Endothelial cell of umbilical vein (primary cell): Measurements from ENCODE around the gene FSIP1. TPM values are rescaled to one million over a fixed set of nuclear protein-coding genes. Genes with fewer than 3 reads are reported as not detected.
A peak's percentile ranks its signal among the peaks of the same experiment; 100 is the strongest.

Experiments
- BruUV-seq: library from RNA; stranded (reverse); fragments of 400-500 nt; replicated peaks from 2 replicates; lab custom pipeline; 2021; lab: Mats Ljungman, UMichigan
- CTCF ChIA-PET: fragments of 300-600, 350-600 bp; sonication (Branson Sonifier 250); formaldehyde crosslinking; loops from one replicate; lab custom pipeline; 2021; ENCODE audit warnings: antibody characterized with exemption, inconsistent platforms; lab: Charles Lee
- POLR2A ChIA-PET: fragments of 300-600, 350-600 bp; sonication (Branson Sonifier 250); formaldehyde crosslinking; loops from one replicate; lab custom pipeline; 2021; ENCODE audit warnings: antibody characterized with exemption, inconsistent platforms; lab: Charles Lee
- DNase-seq: peaks from one replicate; pipeline ENCODE4 v3.0.0-alpha.2; 2011; ENCODE audit warnings: low read depth, low spot score
- FAIRE-seq: peaks from 2 replicates; lab custom pipeline; 2011; peaks lifted over from hg19 to GRCh38; lab: Jason Lieb, UNC
- H2AFZ ChIP-seq: 2 replicates; pipeline ENCODE4 v1.6.0; 2012; ENCODE audit warnings: low read depth, low read length, control low read depth, inconsistent platforms
- H3K27ac ChIP-seq: 2 replicates; pipeline ENCODE4 v1.5.1; 2011; ENCODE audit warnings: low read depth, mild to moderate bottlenecking, control low read depth, low read length, moderate library complexity; ENCODE audit not compliant: insufficient read depth
- H3K27me3 ChIP-seq, 2 experiments: 2 replicates each; pipeline versions ENCODE4 v1.6.0 to v1.6.1; 2011; ENCODE audit warnings: low read length in 2 of 2, mixed read lengths in 1 of 2; ENCODE audit not compliant: control insufficient read depth in 2 of 2, insufficient read depth in 2 of 2
- H3K36me3 ChIP-seq, 2 experiments: 2 replicates in 1 of 2; 3 replicates in 1 of 2; pipeline ENCODE4 v1.5.1; 2011; ENCODE audit warnings: low read length in 2 of 2, mild to moderate bottlenecking in 1 of 2, moderate library complexity in 1 of 2; ENCODE audit not compliant: control insufficient read depth in 2 of 2, insufficient read depth in 2 of 2; ENCODE audit errors: extremely low read depth in 1 of 2
- H3K4me1 ChIP-seq: 3 replicates; pipeline ENCODE4 v1.5.1; 2011; ENCODE audit warnings: mild to moderate bottlenecking, low read length; ENCODE audit not compliant: control insufficient read depth, insufficient read depth; ENCODE audit errors: extremely low read depth
- H3K4me2 ChIP-seq: 2 replicates; pipeline ENCODE4 v1.6.1; 2011; ENCODE audit warnings: low read length, control low read depth, mixed read lengths; ENCODE audit not compliant: insufficient read depth
- H3K4me3 ChIP-seq, 3 experiments: fragments of 200-600 bp in 1 of 3; sonication (generic), shearing (Covaris generic) in 1 of 3; replicated peaks in 1 of 3; 2 replicates each; pipeline ENCODE4 v1.5.1; 2011 to 2016; ENCODE audit warnings: control low read depth in 3 of 3, low read length in 3 of 3, mild to moderate bottlenecking in 2 of 3, inconsistent platforms in 1 of 3, low read depth in 1 of 3, moderate library complexity in 1 of 3; ENCODE audit not compliant: insufficient read depth in 1 of 3
- H3K79me2 ChIP-seq: 2 replicates; pipeline ENCODE4 v1.6.0; 2012; ENCODE audit warnings: low read length, inconsistent platforms; ENCODE audit not compliant: control insufficient read depth, insufficient read depth
- H3K9ac ChIP-seq: replicated peaks from 2 replicates; pipeline ENCODE3; 2011; ENCODE audit warnings: low read length, control low read depth; ENCODE audit not compliant: insufficient read depth; ENCODE audit errors: extremely low read depth
- H3K9me1 ChIP-seq: replicated peaks from 3 replicates; pipeline ENCODE4 v1.6.0; 2011; ENCODE audit warnings: mild to moderate bottlenecking, low read length; ENCODE audit not compliant: control insufficient read depth, insufficient read depth; ENCODE audit errors: extremely low read depth
- H3K9me3 ChIP-seq: replicated peaks from 2 replicates; pipeline ENCODE4 v1.5.1; 2012; ENCODE audit warnings: low read length, inconsistent platforms; ENCODE audit not compliant: control insufficient read depth, insufficient read depth
- H4K20me1 ChIP-seq: replicated peaks from 2 replicates; pipeline ENCODE3; 2011; ENCODE audit warnings: mild to moderate bottlenecking, low read length; ENCODE audit not compliant: control insufficient read depth, insufficient read depth; ENCODE audit errors: extremely low read depth
- CTCF ChIP-seq, 2 donors: IDR thresholded peaks; 1 replicate in 1 of 2; 2 replicates in 1 of 2; pipeline ENCODE4 v1.5.1; 2011; ENCODE audit warnings: low read length in 2 of 2, mild to moderate bottlenecking in 2 of 2, moderate library complexity in 2 of 2, control low read depth in 1 of 2, inconsistent platforms in 1 of 2, low read depth in 1 of 2; ENCODE audit not compliant: insufficient read depth in 1 of 2; ENCODE audit errors: extremely low read depth in 1 of 2
- EZH2 ChIP-seq: IDR thresholded peaks from 2 replicates; pipeline ENCODE4 v1.6.1; 2012; ENCODE audit warnings: borderline replicate concordance, low read depth, mild to moderate bottlenecking, moderate library complexity, low read length, inconsistent platforms; ENCODE audit not compliant: severe bottlenecking
- FOS ChIP-seq: IDR thresholded peaks from 2 replicates; pipeline ENCODE4 v1.6.1; 2011; ENCODE audit warnings: mild to moderate bottlenecking, low read length, moderate library complexity, borderline replicate concordance; ENCODE audit not compliant: insufficient read depth
- GATA2 ChIP-seq: IDR thresholded peaks from 2 replicates; pipeline ENCODE4 v1.7.0; 2011; ENCODE audit warnings: low read depth, mild to moderate bottlenecking, moderate library complexity, mixed read lengths, low read length; ENCODE audit not compliant: insufficient read length, insufficient read depth
- JUN ChIP-seq: IDR thresholded peaks from 2 replicates; pipeline ENCODE4 v1.6.1; 2011; ENCODE audit warnings: borderline replicate concordance, low read depth; ENCODE audit not compliant: insufficient read length, insufficient read depth
- MAX ChIP-seq: IDR thresholded peaks from 2 replicates; pipeline ENCODE4 v1.6.1; 2011; ENCODE audit not compliant: insufficient read depth, insufficient read length
- MYC ChIP-seq: IDR thresholded peaks from one replicate; pipeline ENCODE4 v1.6.1; 2011; ENCODE audit warnings: mild to moderate bottlenecking, low read depth, low read length
- POLR2AphosphoS5 ChIP-seq: IDR thresholded peaks from 2 replicates; pipeline ENCODE4 v1.6.1; 2012; ENCODE audit warnings: low read depth, mild to moderate bottlenecking, control low read depth, low read length, moderate library complexity; ENCODE audit not compliant: insufficient read depth
- dilution Hi-C: fragments of 300-500 bp; cut with MboI; formaldehyde crosslinking; loops from one replicate; pipeline ENCODE4 v1.15.0; 2019; ENCODE audit warnings: low sequenced_read_pairs; ENCODE audit not compliant: extremely low pct_ligation_motif_present
- intact Hi-C: fragments of 100-400 bp; cut with micrococcal nuclease; formaldehyde crosslinking; loops from one replicate; pipeline ENCODE4 v1.10.0; 2022
- polyA plus RNA-seq, 4 experiments: library from polyadenylated mRNA; depleted of rRNA in 3 of 4; stranded (reverse) in 3 of 4; unstranded in 1 of 4; fragments of >200 nt; gene quantifications; 2 replicates each; pipeline versions ENCODE4 v1.2.1 to v1.2.3, GENCODE V29; 2011 to 2012; ENCODE audit warnings: missing spikeins in 1 of 4
- total RNA-seq: library from RNA; stranded (reverse); gene quantifications from 2 replicates; pipeline ENCODE4 v1.2.3, GENCODE V29; 2021

The FSIP1 gene
- total and polyA plus RNA-seq, 2 donors (not counting 3 experiments of a cell fraction or from before 2014, with no cell fraction given): 0.23 to 1.1 TPM

- no peaks in the 10 kb centered on the region for H4K20me1 ChIP-seq
- ChIA-PET POLR2A (no interaction called here), CTCF (interaction anchor here (1.0 to 3.1 kb wide), 3 partner anchors 11 to 51 kb away, joined by 3 to 18 read pairs (median 3); no protein-coding TSS in a partner anchor)
- H3K9me3 ChIP-seq: no peaks in the 10 kb centered on the region
- dilution Hi-C loops (no loop called here), intact Hi-C loops (no loop called here)
- H3K9me1 ChIP-seq: no peaks in the 10 kb centered on the region
- H3K9ac ChIP-seq: no peak overlapping the region
- H3K79me2 ChIP-seq: no peaks in the 10 kb centered on the region
- no peak overlapping the region for H3K27ac ChIP-seq
- BruUV-seq: no TSS peak
- DNase-seq (no peak), FAIRE-seq (no peak)
- H3K4me2 ChIP-seq: no peak overlapping the region
- no peak overlapping the region for H3K4me3 ChIP-seq
- H2AFZ ChIP-seq: no peak overlapping the region
- no peaks in the 10 kb centered on the region for H3K4me1 ChIP-seq
- H3K36me3 ChIP-seq: no peaks in the 10 kb centered on the region
- H3K27me3 ChIP-seq: no peaks in the 10 kb centered on the region
- TF ChIP-seq CTCF (IDR thresholded peaks at IDR 0.05; ENCODE audit: extremely low read depth in 1 of 2, insufficient read depth in 1 of 2, low read depth in 1 of 2, low read length in 2 of 2): no peak
- TF ChIP-seq FOS: peak; percentile 31
Measured at GRCh38 chr15:39706206-39706605, 76.4 kb downstream of the FSIP1 start.

- dilution Hi-C loops (no loop called here), intact Hi-C loops (no loop called here)
- no TSS peak for BruUV-seq
- H3K36me3 ChIP-seq: no peaks in the 10 kb centered on the region
- H3K27me3 ChIP-seq: no peaks in the 10 kb centered on the region
- no peaks in the 10 kb centered on the region for H3K4me1 ChIP-seq
- no peak overlapping the region for H3K9ac ChIP-seq
- no peaks in the 10 kb centered on the region for H3K9me1 ChIP-seq
- H3K4me3 ChIP-seq: no peak overlapping the region
- POLR2A ChIA-PET: no interaction called here
- H3K4me2 ChIP-seq: no peak overlapping the region
- H2AFZ ChIP-seq: no peak overlapping the region
- FAIRE-seq (no peak), DNase-seq (no peak)
- H3K9me3 ChIP-seq: no peaks in the 10 kb centered on the region
- H3K27ac ChIP-seq: no peak overlapping the region
- H3K79me2 ChIP-seq: no peaks in the 10 kb centered on the region
- no peaks in the 10 kb centered on the region for H4K20me1 ChIP-seq
- TF ChIP-seq GATA2: no peak
- TF ChIP-seq MAX: no peak
- TF ChIP-seq EZH2: no peak
- TF ChIP-seq JUN: no peak
- TF ChIP-seq POLR2AphosphoS5: no peak
- TF ChIP-seq MYC: no peak
- no peak for TF ChIP-seq FOS
- CTCF ChIA-PET: interaction anchor here (0.9 kb wide), 1 partner anchor 52 kb away, joined by 3 read pairs; no protein-coding TSS in a partner anchor
Measured at GRCh38 chr15:39704689-39705088, 78.0 kb downstream of the FSIP1 start.
